GM21786 (cell line): Measurements from ENCODE around the gene MYO5B.
"Not testable (repeated sequence)": the region's sequence is repeated elsewhere in the genome, so short reads cannot be mapped to it uniquely, and the experiment has no call there.

Source experiments
- ATAC-seq: cut with Tn5 transposase; IDR thresholded peaks from one replicate; pipeline ENCODE4 v1.9.1; 2021; ENCODE audit not compliant: unreplicated experiment

The MYO5B gene

DNA sequence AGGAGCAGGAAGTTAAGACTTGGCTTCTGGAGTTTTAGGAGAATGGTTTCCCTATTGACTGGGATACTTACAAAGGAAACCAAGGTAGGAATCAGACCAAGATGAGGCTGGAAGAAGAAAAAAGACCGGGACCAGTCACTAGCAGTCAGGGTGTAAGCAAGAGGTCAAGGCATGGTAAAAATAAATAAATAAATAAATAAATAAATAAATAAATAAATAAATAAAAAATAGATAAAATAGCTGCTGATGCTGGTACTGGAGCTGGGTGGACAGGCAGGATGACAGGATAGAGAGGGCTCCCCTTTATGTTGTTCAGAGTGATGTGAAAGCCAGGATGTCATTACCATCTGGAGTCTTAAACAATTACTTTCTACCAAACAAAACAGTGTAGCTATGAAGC, 89.9 kb downstream of the MYO5B start:
- ATAC-seq, result no peak

DNA sequence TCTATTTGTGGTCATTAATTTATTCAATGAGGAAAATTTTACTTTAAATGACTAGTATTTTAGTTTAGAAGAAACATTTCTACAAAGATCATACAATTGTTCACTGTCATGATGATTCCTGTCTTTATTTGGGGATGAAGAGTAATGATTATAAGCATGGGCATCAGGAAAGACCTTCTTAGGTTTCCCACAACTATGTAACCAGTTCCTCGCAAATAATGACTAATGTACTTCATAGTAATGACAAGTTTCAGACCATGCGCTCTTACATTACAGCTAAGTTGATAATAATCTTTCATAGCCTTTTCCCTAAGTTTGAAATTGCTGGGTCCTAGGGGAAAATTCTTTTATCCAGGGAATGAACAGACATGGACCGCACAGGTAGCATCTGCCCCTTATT, 90.5 kb downstream of the MYO5B start:
- ATAC-seq, result no peak

DNA sequence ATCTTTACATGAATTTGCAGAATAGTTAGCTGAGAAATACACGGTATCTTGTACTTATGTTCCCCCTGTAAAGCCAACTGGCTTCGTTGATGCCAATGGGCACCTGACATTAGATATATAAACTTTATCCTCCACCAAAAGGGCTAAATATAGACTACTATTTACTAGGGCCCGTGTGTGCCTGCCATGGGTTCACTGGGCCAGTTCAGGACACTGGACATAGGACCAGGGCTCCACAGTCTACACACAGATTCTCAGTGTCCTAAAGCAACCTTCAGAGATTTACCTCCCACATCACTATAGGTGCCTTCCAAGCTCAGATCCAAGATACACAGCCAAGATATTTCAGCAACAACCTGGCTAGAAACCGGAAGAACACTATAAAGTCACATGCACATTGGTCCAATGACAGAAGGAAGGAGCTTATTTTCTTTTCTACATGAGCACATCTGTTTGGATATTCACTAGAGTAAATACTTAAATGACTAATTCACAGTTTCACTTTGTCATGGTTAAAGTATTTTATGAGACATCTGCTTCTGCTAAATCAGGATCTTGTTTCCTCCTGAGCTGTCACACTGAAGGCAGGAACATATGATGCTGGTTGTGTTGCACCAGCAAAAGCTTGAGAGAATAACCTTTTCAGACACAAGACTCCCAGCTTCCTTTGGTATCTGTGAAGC, 95.1 kb downstream of the MYO5B start:
- peak; percentile 67 for ATAC-seq

DNA sequence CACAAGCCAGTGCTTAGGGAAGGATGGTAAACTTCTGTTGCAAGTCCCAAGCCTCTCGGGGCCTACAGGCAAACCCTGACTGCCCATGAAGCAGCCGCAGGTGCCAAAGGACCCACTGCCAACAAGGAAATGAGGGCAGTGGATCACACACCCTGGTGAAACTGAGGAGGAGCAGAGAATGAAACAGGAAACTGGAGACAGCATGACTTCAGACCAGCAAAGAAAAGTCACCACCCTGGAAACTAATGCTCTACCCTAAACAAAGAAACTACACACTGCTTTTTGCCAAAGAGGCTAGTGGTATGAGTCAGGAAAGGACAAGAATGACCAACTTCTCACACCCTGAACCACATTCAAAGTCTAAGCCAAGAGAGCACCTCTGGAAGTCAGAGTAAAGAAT, 97.2 kb downstream of the MYO5B start:
- ATAC-seq, result peak; percentile 52

DNA sequence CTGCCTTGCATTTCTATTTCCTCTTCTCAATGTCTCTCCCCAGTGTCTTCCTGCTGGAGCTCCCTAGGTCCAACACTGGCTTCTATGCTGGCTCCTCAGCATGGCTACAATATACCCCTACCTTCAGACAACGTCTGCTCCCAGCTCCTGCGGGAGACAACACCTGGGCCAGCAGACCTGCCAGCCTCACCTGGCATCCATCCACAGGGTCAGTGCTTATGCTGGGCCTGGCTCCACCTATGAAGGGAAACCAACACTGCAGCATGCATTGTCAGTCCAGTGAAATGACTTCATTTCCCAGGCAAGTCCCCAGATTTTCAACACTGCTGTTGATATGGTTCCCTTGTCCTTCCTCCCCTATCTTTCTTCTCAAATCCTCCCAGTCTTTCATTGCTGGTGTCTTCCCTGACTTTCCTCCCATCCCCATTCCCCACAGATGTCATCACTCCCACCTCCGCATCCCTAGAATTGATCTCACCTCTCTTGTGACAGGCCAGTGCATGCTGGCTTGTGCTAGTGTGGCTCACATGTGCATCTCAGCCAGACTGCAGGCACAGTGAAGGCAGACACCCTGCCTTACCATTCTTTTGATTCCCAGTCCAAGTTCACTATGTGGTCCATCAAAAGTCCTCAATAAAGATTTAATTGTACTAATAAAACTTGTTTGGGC, 98.0 kb downstream of the MYO5B start:
- no peak for ATAC-seq

DNA sequence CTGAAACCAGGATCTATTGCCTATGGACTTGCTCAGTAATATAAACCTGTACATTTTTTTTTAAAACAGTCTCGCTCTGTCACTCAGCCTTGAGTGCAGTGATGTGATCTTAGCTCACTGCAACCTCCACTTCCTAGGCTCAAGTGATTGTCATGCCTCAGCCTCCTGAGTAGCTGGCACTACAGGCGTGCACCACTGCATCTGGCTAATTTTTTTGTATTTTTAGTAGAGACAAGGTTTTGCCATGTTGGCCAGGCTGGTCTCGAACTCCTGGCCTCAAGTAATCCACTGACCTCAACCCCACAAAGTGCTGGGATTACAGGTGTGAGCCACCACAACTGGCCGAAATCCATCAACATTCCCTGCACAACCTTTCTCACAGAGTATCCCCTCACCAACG, 100.2 kb downstream of the MYO5B start:
- not testable (repeated sequence) for ATAC-seq

DNA sequence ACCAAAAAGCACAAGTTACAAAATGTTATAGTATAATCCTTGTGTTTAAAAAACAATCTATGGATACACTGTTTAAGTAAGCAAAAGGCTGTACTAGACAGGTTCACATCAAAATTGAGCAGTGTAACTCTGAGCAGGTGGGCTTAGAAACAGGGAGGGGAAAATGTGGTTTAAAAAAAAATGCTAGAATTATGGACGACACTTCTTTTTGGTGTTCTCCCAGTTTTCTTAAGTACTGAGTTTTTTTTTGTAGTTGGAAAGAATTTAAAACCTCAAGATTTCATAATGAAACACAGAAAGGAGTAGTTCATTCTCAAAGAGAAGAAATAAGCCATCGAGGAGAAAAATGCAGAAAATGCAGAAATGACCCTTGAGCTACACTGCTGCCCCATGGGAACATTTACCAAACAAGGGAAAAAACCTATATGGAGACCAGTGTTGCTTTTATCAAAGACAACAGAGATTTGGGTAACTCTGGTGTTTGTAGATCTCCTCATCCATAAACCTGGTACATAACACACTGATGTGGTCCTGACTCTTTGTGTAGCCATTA, 100.7 kb downstream of the MYO5B start:
- no peak for ATAC-seq

DNA sequence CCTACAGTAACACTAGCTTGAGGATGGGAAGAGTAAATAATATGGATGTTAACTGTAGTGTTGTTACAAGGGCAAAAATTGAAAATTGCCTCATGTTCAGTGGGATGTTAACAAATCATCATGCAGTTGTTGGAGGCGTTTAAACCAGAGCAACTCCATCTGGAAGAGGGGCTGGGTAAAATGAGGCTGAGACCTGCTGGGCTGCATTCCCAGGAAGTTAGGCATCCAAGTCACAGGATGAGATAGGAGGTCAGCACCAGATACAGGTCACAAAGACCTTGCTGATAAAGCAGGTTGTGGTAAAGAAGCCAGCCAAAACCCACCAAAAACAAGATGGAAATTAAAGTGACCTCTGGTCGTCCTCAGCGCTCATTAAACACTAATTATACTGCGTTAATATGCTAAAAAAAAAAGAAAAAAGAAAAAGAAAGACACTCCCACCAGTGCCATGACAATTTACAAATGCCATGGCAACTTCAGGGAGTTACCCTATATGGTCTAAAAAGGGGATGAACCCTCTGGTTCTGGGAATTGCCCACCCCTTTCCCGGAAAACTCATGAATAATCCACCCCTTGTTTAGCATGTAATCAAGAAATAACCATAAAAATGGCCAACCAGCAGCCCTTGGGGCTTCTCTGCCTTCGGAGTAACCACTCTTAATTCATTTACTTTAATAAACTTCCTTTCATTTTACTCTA, 101.4 kb downstream of the MYO5B start:
- ATAC-seq, result no peak

DNA sequence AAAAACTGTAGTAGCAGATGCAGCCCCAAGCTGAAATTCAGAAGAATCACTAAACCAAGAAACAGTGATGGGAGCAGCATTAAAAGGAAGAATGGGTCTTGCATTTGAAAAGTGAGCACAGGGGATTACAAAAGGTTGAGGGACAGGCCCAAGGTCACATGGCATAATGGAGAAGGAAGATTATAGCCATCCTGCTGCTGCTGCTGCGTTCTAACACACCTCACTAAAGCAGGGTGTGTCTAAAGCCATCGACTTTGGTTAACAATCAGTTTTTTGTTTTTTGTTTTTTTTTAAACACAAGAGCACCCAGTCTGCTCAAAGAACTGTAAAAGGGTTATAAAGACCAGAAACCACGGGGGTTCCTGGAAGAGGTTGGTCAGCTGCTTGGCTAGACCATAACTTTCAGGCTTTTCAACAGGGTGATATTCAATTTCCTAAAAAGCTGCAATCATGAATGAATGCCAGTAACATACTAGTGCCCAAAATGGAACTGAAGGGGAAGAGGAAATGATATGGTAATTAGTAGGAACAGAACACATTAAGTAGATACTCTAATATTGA, 102.6 kb downstream of the MYO5B start:
- no peak for ATAC-seq

DNA sequence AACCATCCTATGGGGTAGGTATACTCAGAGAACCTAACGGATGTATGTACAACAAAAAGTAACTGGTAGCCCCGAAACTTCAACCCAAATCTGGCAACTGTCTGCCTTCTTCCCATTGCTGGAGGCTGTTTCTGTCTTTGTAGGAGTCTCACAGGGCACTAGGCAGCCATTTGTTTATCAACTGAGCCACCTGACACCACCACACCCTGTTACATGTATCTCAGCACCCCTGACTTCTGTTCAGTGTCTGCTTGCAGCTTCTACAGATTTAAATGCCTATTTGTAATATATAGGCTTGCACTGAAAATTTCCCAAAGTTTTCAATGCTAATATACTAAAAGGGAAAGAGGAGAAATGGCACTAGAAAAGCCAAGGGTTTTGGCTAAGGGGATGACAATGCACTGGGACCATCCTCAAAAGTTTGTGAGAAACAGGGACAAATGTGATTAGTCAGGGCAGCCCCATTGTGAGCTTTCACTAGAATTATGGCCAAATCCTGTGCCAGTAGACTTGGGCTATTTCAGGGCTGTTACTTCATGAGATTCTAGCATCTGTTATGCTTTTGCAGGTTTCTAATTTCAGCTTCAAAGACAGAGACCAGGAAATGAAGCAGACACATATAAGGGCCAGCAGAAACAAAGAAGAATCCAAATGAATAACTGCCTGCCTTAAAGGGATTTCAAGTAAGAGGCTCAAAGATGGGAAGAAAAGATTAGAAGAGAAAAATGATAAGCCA, 103.3 kb downstream of the MYO5B start:
- ATAC-seq, result no peak

DNA sequence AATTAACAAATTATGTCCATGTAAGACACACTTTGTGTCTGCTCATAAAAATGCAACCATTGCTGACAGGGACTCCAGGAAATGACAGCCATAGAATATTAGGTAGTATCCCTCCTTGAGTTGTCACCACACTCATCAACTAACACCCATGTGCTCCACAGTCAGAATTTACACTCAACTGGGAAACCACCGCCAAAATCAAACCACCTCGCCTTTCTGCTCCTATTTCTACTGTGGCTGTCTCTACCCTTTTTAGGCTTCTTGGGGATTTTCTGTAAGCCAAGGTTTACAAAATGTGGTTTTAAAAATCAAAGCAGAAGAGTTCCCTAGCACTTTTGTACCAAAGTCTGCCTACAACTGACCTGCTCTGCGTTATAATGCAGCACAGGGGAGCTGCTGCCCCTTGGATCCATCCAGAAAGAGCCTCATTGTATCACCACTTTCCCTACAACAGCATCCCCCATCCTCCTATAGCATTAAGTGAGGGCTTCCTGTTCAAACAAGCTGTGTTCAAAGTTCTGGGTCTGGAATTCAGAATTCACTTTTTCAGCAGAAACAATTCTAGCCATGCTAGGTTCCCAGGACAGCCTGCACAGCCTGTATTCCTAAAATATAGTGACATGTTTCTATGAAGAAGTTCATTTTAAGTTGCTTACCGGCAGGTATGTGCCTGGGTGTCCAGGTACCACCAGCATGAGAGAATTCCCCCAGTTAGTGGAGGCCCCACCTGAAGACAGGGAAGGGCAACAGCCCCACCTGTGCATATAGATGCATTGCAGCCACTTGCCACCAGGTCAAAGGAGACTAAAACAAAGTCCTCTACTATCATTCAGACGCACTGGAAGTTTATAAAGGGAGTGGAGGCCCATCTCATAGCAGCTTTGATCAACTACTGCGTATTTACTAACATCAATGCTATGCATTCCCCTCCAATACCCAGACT, 104.3 kb downstream of the MYO5B start:
- ATAC-seq, result no peak

DNA sequence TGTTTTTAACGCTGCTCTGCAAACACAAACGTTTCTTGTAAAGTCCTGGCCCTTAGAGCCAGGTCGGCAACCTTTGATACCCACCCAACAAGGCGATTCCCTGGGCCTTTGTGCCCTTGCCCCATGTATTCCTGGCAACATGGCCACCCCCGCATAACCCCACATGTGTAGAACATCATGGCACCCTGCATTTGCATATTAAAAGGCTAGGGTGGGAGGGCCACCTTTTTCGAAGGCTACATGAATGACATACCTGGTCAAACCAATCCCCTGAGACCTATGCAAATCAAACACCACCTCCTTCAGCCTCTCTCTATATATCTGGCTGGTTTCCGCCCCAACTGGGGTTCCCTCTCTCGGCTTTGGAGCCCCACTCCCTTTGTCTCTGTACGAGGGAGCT, 105.2 kb downstream of the MYO5B start:
- no peak for ATAC-seq

DNA sequence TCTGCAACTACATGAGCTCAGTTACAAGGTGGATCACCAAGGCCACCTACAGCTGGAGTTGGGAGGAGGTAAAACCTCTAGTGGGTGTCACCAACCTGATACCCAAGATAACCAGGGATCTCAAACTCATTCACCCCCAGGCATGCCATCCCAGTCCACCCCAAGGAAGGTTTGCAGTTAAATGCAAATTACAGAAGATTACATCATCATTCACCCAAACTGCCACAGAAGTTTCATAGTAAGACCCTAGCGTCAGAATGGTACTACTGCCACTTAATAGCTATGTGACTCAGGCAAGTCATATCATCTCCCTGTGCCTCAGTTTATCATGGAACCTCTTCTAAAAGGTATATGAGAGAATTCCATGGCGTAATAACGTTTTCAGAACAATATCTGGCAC, 111.2 kb downstream of the MYO5B start:
- ATAC-seq, result no peak

DNA sequence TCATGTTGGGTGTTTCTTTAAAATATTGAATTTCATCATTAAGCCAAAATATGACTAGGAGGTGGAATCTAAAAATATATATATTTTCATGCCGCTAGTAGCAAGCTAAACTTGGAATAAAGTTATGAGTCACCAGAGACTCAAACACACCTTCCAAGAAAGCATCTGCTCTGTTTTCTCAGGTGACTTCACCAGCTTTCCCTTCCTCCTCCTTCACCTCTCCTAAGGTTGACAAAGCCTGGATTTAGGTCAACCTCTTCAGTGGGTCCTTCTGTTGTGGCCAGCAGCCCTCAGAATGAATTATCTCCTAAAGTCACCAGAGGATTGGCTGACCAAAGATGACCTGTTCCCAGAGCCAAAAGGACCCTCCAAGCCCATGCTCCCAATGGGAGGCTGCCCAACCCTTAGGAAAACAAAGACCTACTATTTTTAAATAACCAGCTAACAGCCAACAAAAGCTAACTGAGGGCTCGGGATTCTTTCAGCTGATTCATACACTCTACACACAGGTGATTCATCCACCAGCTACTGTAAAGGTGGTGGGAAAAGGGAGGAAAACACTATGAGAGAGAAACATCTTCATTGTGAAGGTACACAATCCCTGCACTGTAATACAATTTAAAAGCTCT, 113.9 kb downstream of the MYO5B start:
- ATAC-seq, result no peak

DNA sequence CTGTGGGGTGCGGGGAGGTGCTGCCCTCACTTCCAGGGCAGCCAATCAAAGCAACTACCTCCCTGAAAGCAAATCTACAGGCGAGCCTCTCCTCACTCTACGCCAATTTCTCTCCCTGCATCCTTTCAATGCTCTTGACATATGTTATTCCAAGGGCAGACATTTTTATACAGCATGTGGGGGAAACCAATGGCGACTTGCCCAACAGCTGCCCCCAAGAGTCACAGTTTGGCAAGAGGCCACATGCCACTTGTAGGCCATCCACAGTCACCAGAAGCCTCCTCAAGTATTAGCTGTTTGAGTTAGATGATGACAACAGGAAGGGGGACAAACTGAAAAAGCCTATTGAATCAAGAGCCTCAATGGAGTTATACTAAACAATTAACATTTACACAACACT, 114.6 kb downstream of the MYO5B start:
- ATAC-seq, result no peak

DNA sequence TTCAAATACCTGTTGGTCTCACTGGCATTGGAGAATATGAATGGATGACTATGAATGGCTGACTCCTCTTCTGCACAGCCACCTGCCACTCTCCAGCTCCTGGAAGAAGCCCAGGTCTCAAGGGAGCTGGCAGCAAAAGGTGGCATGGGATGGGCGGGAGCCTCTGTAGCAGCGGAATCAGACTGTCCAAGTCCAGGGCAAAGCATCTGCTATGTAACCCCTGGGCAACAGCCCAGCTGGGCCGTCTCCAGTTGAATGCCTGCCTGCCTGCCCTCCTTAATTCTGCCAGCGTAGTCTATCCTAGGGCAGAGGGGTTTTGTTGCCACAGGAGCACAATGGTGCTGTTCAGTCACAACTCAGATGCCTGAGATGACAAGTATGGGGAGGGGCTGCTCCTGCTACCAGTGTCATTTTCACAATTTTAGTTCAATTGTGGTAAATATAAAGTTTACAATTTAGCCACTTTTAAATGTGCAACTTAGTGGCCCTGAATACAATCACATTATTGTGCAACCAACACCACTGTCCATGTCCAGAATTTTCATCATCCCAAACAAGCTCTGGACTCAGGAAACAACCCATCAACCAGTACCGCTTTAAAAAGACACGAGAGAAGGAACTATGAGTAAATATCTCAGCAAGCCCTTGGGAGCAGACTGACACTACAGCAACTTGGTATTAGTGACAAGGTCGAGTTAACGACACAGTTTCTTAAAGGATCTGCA, 115.2 kb downstream of the MYO5B start:
- ATAC-seq, result no peak

DNA sequence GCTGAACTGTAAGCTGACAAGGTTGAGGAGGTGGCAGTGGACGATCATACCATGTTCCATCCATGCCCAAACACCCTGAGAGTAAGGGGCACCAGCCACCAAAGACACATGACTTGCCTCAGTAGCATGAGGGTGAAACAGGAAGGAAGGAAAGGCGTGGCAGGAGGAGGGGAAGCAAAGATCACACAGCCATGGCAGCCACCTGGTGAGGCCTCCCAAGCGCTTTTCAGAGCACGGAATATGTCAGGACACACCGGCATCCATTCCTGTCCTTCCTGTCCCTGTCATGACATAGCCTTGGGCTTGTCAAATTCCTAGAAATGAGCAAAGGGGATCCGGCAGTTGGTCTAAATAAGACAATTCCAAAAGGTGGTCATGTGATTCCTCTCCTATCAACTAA, 118.7 kb downstream of the MYO5B start:
- ATAC-seq, result no peak

DNA sequence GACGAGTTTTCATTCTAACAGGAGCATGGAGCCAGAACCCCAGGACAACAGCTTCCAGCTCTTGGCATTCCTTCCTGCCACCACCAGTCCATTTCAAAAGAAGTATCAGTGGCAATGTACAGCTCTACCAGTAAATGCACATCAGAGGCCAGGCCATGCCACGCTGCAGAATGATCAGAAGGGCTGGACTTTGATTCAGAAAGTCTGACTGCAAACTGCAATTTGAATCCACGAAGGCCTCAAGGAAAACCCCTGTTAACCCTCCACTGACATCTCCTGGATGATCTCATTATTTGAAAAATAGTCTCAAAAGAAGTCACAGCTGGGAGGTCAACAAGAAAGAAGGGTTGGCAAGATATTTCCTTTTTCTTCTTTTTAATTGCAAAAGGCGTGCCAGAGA, 119.2 kb downstream of the MYO5B start:
- no peak for ATAC-seq

DNA sequence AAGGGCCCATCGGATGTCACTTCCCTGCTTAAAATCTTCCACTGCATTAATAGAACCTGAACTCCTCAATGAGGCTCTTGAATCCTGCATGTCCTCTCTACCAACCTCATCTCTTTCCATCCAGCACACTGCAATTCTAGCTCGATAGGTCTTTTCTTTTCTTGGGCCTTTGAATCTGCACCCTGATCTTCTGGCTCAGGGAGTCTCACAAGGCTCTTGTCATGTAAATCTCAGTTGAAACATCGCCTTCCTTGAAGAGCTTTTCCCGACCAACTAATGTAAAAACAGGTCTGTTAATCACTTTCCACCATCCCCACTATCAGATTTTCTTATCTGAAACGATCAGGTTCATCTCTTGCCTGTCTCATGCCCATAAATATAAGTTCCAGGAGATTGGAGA, 120.5 kb downstream of the MYO5B start:
- ATAC-seq, result no peak
